Cardiac fibroblast (primary cell): ENCODE results near the gene TMEM271.

Experiments
- DNase-seq, 2 donors: peaks; one replicate each; pipeline versions ENCODE4 v3.0.0 to v3.0.0-alpha.2; 2010; ENCODE audit warnings: low read depth in 2 of 2
- H3K4me3 ChIP-seq, 2 donors: replicated peaks in 1 of 2; 1 replicate in 1 of 2; 2 replicates in 1 of 2; pipeline ENCODE4 v1.5.1; 2011; ENCODE audit warnings: low read depth in 2 of 2, low read length in 2 of 2, mild to moderate bottlenecking in 2 of 2, moderate library complexity in 1 of 2
- TF ChIP-seq, protein P1 (sequence below): IDR thresholded peaks from one replicate; pipeline ENCODE4 v1.5.1; 2011; ENCODE audit warnings: low read depth, mild to moderate bottlenecking, low read length, inconsistent platforms

The TMEM271 gene

DNA sequence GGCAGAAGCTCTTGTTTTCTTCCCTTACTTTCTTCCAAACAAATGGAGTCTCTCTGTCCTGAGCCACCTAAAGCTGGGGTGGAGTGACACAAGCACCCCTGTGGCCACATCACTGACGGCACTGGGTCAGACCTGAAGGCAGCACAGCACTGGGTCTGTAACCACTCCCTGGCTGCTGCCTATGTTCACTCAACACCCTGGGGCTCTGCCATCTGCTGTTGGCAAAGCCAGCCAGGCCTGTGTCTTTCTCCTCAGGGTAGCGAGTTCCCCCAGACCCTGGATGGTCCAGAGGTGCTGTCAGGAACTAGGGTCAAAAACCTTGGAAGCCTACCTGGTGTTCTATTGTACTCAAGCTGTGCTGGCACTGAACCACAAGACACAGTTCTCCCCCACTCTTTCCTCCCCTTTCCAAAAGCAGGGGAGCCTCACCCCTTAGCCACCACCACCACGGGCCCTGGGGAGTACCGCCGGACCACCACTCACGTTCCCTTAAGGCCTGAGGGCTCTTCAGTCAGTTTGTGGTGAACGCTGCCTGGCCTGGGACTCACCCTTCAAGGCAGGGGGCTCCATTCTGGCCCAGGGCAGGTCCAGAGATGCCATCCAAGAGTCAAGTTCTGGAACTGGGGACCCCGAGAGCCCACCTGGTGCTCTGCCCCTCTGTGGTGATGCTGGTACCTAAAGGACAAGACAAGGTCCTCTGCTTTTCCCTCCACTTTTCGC, 31.5 kb downstream of the TMEM271 start:
- H3K4me3 ChIP-seq = no peak overlapping the region
- DNase-seq = no peak
- TF ChIP-seq, protein P1, sequence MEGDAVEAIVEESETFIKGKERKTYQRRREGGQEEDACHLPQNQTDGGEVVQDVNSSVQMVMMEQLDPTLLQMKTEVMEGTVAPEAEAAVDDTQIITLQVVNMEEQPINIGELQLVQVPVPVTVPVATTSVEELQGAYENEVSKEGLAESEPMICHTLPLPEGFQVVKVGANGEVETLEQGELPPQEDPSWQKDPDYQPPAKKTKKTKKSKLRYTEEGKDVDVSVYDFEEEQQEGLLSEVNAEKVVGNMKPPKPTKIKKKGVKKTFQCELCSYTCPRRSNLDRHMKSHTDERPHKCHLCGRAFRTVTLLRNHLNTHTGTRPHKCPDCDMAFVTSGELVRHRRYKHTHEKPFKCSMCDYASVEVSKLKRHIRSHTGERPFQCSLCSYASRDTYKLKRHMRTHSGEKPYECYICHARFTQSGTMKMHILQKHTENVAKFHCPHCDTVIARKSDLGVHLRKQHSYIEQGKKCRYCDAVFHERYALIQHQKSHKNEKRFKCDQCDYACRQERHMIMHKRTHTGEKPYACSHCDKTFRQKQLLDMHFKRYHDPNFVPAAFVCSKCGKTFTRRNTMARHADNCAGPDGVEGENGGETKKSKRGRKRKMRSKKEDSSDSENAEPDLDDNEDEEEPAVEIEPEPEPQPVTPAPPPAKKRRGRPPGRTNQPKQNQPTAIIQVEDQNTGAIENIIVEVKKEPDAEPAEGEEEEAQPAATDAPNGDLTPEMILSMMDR = no peak

DNA sequence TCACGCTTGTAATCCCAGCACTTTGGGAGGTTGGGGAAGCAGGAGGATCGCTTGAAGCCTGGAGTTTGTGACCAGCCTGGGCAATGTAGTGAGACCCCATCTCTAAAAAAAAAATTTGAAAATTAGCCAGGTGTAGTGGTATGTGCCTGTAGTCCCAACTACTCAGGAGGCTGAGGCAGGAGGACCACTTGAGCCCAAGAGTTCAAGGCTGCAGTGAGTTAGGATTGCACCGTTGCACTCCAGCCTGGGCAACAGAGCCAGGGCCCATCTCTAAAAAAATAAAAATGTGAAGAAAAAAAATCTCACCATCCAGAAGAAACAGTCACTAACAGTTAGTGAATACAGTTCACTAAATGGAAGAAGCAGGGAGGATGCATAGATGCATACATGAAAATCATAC, 34.8 kb downstream of the TMEM271 start:
- TF ChIP-seq, protein P1 = no peak
- DNase-seq = no peak

DNA sequence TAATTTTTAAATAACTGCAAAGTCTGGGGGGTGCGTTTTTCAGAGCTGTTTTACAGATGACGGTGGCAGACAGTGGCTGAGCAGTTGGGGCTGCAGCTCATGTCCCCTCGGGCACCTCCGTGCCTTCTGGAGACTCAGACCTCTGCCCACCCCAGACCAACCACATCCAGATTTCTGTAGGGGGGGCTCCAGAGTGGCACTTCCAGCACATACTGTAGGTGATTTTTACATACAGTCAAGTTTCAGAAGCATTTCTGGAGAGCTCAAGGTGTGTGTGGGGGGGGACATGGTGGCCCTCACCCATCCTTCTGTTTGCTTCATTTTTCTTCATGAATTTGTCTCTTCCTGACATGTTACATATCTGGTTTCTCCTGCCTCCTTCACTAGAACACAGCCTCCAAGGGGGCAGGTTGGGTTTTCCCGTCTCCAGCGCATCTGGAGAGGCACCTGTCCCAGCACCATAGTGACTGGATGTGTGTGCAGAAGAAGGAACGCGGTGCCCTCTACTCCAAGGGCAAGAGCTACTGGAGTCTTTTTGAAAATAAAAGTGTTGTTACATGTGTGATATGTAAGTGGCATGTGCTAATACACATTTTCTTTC, 37.5 kb downstream of the TMEM271 start:
- DNase-seq = no peak
- H3K4me3 ChIP-seq = no peak overlapping the region
- TF ChIP-seq, protein P1 = no peak

More for the DNA sequence above, 34.8 kb downstream of the TMEM271 start:
- no peak overlapping the region for H3K4me3 ChIP-seq

DNA sequence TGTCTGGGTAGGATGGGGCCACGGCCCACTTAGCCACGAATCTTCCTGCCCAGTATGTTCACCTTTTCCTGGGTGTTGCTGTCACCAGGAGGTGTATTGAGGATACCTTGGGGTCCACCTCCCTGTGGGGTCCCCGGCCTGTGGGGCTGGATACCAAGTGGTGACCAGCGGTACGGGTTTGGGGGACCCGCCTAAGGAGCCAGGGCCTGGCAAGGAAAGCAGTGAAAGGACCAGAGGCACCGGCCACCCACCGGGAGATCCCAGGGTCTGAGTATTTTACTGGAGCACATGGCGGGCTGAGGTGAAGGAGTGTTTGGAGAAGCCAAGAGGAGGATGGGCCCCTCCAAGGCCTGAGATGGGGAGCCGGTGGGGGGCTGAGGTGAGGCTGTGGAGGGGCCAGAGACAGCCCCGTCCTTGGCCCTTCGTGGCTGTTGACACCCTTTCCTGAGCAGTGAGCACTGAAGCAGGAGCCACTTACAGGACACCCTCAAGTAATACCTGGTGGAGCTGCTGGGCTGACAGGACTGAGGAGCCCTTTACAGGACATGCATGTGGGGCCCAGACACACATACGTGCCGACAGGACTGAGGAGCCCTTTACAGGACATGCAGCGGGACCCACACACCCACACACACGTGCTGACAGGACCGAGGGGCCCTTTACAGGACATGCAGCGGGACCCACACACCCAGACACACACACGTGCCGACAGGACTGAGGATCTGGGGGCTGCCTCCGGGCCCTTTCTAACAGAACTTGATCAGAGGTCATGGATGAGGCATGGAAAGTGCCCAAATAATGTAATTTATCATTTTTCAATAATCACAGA, 38.4 kb downstream of the TMEM271 start:
- TF ChIP-seq, protein P1 = no peak
- no peak for DNase-seq
- no peak overlapping the region for H3K4me3 ChIP-seq

DNA sequence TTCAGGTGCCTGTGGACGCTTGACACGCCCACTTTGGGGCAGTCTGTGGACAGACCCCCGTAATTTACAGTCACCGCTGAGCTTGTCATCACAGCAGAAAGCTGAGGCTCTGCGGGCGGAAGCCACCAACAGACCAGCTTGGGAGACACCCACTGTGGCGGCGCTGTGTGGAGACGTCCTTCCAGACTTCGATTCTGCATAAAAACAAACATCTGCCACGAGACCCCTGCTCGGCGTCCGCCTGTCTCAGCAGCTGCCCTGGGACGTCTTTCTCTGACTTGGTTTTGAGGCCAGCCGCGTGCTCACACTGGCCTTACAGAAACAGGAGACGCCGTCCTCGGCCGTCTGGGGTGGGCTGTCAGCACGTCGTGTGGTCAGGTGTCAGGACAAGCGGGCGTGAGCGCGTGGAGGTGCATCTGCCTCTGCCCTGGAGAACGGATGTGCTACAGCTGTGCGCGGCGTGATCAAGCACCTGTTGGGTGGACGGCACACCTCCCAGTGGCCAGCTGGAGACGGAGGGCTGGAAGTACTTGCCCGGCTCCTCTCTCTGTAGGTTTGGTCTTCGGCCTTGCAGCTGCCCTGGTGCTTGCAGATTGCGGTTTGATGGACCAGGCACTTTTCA, 39.6 kb downstream of the TMEM271 start:
- no peak overlapping the region for H3K4me3 ChIP-seq
- TF ChIP-seq, protein P1 = no peak
- DNase-seq = no peak

DNA sequence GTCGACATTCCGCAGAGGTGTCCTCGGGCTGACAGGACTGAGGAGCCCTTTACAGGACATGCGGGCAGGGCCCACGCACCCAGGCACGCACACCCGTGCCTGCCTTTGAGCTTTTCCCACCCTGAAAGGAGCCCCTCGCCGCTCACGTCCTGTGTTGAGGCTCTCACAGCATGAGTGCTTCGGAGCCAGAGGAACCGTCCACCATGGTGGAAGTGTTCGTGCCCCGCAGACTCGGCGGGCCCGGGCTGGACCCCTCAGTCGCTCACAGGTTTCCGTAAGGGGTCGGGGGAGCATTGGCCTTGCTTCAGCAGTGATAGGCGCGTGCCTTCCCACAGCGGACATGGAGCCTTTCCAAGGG, 40.2 kb downstream of the TMEM271 start:
- H3K4me3 ChIP-seq = no peak overlapping the region
- TF ChIP-seq, protein P1 = no peak
- DNase-seq = no peak
